ENCODE data around the gene PCDHGA12.
"Not testable (repeated sequence)": the region's sequence is repeated elsewhere in the genome, so short reads cannot be mapped to it uniquely, and the experiment has no call there.

DNA sequence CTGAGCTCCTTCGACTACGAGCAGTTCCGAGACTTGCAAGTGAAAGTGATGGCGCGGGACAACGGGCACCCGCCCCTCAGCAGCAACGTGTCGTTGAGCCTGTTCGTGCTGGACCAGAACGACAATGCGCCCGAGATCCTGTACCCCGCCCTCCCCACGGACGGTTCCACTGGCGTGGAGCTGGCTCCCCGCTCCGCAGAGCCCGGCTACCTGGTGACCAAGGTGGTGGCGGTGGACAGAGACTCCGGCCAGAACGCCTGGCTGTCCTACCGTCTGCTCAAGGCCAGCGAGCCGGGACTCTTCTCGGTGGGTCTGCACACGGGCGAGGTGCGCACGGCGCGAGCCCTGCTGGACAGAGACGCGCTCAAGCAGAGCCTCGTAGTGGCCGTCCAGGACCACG lies 2.0 kb downstream of the PCDHGA12 start:
- not testable (repeated sequence) for TF ChIP-seq CTCF (IDR thresholded peaks at IDR 0.05; ENCODE audit: poor library complexity); EZH2 (IDR thresholded peaks at IDR 0.05; ENCODE audit: borderline replicate concordance); EZH2phosphoT487 (IDR thresholded peaks at IDR 0.05; ENCODE audit: low read depth, severe bottlenecking, unreplicated experiment)
